ENCODE data around the gene TNXB. TPM values are rescaled to one million over a fixed set of nuclear protein-coding genes. Genes with fewer than 3 reads are reported as not detected.
"Not testable (repeated sequence)": the region's sequence is repeated elsewhere in the genome, so short reads cannot be mapped to it uniquely, and the experiment has no call there.

TNXB gene
- total RNA-seq, 1 experiment from 2014 or later, result 45.0 TPM

GRCh38 chr6:32064706-32065105 lies 44.4 kb downstream of the TNXB start:
- no peak for DNase-seq (ENCODE audit: low spot score)

- no peak for DNase-seq (ENCODE audit: low spot score)
Observed at GRCh38 chr6:32060966-32061655, 48.0 kb downstream of the TNXB start.

DNA sequence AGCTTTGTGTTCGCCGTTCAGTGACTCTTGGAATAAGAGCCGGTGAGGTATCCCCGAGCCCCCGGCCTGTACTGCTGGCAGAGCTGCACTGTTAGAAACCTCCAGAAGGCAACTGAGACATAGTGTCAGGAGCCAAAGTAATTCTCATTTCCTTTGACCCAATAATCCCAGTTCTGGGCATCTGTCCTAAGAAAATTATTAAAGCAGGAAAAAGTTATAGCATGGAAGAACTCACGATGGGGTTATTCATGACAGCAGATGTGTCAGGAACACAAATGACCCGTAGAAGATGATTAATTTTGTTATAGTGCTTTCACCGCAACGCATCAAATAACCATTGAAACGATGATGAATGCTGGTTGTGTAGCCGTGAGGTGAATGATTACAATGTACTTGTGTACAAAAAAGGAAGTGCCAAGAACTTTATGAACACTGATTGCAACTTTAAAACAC lies 50.6 kb downstream of the TNXB start:
- DNase-seq (ENCODE audit: low spot score), result no peak

DNA sequence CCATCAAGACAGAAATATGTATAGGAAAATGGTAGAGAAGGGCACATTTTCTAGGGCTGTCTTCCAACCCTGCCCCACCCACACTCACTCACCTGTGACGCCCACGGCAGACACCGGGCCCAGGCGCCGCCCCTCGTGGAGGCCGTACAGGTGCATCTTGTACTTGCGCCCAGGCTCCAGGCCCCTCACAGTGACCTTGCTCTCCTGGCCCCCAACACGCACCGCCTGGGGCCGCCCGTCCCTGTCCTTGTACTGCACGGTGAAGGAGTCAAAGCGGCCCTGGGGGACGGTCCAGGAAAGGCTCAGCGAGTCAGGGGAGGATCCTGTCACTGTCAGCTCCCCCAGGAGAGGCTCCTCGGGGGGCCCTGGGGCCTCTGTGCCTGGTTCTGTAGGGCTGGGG lies 51.2 kb downstream of the TNXB start:
- DNase-seq (ENCODE audit: low spot score), result no peak

DNA sequence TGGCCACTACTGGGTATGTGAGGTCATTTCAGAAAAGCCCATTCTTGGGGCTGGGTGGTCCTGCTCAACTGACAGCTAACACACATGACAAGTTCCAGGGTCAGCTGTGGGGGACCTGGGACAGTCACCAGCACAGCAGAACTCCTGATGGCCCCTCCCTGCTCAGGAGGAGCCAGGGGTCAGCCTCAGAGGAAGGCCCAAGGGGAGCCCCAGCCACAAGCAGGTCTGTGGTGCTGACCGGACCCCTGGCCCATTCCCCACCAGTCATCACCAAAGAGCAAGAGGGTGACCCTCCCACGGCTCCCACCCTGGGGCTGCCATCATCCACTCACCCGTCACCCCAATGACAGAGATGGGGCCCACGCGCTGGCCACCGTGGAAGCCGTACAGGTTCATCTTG lies 52.9 kb downstream of the TNXB start:
- no peak for DNase-seq (ENCODE audit: low spot score)

DNA sequence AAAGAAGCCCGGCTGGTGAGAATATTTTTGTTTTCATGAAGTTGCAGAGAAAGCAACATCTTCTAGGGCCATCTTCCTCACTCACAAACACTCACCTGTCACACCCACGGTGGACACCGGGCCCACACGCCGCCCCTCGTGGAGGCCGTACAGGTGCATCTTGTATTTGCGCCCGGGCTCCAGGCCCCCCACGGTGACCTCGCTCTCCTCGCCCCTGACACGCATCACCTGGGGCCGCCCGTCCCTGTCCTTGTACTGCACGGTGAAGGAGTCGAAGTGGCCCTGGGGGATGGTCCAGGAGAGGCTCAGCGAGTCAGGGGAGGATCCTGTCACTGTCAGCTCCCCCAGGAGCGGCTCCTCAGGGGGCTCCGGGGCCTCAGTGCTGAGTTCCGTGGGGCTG lies 53.4 kb downstream of the TNXB start:
- not testable (repeated sequence) for DNase-seq (ENCODE audit: low spot score)

DNA sequence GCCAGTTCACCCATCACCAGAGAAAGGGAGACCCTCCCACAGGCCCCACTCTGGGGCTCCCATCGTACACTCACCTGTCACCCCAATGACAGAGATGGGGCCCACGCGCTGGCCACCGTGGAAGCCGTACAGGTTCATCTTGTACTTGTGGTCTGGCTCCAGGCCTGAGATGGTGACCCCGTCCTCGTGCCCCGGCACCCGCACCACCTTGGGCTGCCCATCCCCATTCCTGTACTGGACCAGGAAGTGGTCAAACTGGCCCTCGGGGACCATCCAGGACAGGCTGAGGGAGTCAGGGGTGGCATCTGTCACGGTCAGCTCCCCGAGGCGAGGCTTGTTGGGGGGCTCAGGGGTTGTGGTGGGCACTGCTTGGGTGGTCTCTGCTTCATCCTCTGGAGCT lies 55.8 kb downstream of the TNXB start:
- not testable (repeated sequence) for DNase-seq (ENCODE audit: low spot score)

GRCh38 chr6:32052626-32053025 lies 56.5 kb downstream of the TNXB start:
- DNase-seq (ENCODE audit: low spot score), result not testable (repeated sequence)

GRCh38 chr6:32050562-32050961 lies 58.6 kb downstream of the TNXB start:
- no peak for DNase-seq (ENCODE audit: low spot score)

GRCh38 chr6:32049736-32050135 lies 59.4 kb downstream of the TNXB start:
- not testable (repeated sequence) for DNase-seq (ENCODE audit: low spot score)

DNA sequence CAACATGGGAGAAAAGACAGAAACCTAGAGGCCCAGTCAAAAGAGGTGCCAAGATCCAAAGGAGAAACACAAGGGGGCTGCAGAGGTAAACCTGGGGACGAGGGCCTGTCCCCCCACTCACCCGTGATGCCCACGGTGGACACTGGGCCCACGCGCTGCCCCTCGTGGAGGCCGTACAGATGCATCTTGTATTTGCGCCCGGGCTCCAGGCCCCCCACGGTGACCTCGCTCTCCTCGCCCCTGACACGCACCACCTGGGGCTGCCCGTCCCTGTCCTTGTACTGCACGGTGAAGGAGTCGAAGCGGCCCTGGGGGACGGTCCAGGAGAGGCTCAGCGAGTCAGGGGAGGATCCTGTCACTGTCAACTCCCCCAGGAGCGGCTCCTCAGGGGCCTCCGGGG lies 60.0 kb downstream of the TNXB start:
- not testable (repeated sequence) for DNase-seq (ENCODE audit: low spot score)

- peak; percentile 66 for DNase-seq (ENCODE audit: low spot score)
Observed at GRCh38 chr6:32047855-32048766, 61.0 kb downstream of the TNXB start.

DNA sequence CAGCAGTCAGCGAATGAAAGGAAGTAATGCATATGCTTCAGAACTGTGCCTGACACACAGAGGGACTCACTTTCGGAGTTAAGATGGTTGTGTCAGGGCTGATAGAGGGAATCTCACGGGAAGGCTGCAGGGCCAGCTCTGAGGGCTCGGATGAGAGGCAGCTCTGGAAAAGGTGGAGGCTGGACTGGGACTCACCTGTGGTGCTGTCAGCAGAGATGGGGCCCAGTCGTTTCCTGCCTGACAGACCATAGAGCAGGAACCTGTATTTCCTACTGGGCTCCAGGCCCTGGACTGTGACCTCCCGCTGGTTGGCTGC lies 61.6 kb downstream of the TNXB start:
- no peak for DNase-seq (ENCODE audit: low spot score)

DNA sequence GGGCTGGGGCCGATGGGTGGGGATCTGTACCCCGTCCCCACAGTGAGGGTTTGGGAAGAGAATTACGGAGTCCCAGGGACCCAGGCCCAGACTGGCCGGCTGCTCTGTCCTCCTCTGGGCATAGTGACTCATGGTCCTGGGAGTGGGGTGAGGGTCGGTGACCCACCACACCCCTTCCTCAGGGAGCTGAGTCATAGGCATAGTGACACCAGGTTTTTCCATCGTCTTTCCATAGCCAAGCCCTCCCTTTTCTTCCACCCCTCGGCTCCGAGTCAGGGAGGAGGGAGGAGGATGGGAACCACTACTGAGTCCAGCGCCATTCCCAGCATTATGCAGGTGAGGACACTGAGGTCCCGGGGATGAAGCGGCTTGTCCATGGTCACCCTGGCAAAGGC lies 62.1 kb downstream of the TNXB start:
- peak; percentile 90 for DNase-seq (ENCODE audit: low spot score)

DNA sequence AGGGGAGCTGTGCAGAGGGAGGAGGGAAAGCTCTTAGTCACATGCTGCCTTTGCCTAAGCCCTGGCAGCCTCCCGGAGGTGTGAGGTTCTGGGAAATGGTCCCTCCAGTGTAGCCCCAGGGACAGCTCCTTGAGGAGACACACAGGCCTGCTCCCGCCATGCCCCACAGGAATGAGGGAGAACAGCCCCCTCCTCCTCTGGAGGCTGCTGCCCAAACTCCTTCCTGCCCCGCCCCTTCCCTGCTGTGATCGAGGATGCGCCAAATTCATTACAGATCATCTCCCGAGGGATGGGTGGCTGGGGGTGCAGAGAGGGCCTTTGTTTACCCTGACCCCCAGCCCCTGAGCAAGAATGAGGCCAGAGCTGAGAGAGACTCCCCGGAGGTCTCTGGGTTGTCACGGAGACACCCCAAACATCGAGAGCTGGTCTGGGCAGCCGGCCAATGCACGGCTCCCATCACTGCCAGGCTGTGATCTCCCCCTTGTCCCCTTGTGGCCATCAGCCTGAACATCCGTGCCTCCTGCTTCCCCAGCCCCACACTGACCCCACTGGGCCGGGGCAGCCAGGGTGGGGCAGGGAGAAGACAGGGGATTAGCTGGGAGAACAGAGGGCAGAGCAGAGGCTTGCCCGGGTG lies 62.6 kb downstream of the TNXB start:
- peak; percentile 68 for DNase-seq (ENCODE audit: low spot score)

DNA sequence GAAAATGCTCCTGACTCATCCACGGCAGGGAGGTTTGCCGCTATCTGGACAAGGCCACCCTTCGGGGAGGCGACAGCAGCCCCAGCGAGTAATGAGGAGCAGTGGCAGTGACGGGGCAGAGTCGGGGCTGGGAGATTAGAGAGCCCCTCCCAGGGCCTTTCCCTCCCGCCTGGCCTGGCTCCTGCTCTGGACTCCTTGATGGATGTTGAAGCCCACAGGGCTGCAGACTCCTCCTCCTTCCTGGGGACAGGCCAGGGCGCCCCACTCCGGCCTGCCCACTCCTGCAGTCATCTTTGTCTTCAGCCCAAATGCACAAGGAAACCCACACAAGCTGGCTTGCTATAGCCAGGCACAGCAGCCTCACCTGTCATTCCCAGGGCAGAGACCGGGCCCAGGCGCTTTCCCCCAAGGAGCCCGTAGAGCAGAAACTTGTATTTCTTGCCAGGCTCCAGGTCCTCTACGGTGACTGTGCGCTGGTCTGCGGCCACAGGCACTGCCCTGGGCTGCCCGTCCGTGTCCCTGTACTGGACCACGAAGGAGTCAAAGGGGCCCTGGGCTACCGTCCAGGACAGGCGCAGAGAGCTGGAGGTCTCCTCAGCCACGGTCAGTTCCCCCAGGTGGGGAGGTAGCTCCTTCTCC lies 63.2 kb downstream of the TNXB start:
- peak; percentile 76 for DNase-seq (ENCODE audit: low spot score)

DNA sequence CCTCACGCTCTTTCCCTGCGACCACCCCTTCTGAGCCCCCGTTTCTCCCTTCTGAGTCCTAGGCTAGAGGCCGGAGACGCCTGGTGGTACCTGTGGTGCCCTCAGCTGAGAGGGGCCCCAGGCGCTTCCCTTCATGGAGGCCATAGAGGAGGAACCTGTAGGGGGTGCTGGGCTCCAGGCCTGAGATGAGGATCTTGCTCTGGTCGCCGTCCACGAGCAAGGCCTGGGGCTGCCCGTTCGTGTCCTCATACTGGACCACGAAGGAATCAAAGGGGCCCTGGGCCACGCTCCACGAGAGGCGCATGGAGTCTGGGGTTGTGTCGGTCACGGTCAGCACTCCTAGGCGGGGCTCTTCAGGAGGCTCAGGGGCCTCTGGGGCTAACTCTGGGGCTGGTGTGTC lies 64.2 kb downstream of the TNXB start:
- not testable (repeated sequence) for DNase-seq (ENCODE audit: low spot score)

- DNase-seq (ENCODE audit: low spot score), result not testable (repeated sequence)
Observed at GRCh38 chr6:32043589-32044380, 65.4 kb downstream of the TNXB start.

- DNase-seq (ENCODE audit: low spot score), result not testable (repeated sequence)
Observed at GRCh38 chr6:32042276-32042675, 66.9 kb downstream of the TNXB start.

GRCh38 chr6:32041385-32041784 lies 67.8 kb downstream of the TNXB start:
- not testable (repeated sequence) for DNase-seq (ENCODE audit: low spot score)

DNA sequence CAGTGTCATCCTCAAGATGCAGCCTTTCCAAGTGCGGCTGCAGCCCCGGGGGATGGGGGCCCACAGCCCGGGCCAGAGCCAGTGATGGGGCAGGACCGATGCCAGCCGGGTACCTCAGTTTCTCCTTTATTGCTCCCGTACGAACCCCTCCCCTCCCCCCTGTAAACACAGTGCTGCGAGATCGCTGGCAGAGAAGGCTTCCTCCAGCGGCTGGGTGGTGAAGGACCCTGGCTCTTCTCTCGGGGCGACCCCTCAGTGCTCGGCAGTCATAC lies 68.2 kb downstream of the TNXB start:
- not testable (repeated sequence) for DNase-seq (ENCODE audit: low spot score)
